ENCODE results near the gene ALDH2.

DNA sequence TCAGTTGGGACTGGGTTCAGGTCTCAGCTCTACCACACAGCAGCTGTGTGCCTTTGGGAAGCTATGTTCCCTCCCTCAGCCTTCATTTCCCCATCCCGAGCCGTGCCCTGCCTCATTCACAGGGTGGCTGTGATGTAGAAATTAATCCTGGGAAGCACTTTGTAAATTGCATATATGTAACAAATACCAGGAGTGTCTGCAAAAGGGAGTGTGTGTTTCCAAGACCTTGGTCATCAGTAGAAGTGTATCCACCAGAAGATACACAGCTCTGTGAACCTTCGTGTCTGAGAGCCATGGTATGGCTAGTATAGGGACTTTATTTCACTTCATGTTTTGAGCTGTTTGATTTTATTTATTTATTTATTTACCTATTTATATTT is 26.1 kb downstream of the ALDH2 start:
- TF ChIP-seq CTCF (IDR thresholded peaks at IDR 0.05) (no peak), POLR2A (IDR thresholded peaks at IDR 0.05) (no peak)
